GM19372 (cell line): ENCODE results near the gene CHRDL1.
"Not testable (repeated sequence)": the region's sequence is repeated elsewhere in the genome, so short reads cannot be mapped to it uniquely, and the experiment has no call there.

Source experiments
- ATAC-seq: cut with Tn5 transposase; IDR thresholded peaks from one replicate; pipeline ENCODE4 v1.9.1; 2021; ENCODE audit warnings: mild to moderate bottlenecking, low read depth, moderate library complexity; ENCODE audit not compliant: unreplicated experiment

Gene CHRDL1, protein sequence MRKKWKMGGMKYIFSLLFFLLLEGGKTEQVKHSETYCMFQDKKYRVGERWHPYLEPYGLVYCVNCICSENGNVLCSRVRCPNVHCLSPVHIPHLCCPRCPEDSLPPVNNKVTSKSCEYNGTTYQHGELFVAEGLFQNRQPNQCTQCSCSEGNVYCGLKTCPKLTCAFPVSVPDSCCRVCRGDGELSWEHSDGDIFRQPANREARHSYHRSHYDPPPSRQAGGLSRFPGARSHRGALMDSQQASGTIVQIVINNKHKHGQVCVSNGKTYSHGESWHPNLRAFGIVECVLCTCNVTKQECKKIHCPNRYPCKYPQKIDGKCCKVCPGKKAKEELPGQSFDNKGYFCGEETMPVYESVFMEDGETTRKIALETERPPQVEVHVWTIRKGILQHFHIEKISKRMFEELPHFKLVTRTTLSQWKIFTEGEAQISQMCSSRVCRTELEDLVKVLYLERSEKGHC

GRCh38 chrX:110795645-110796406 is at the start of gene CHRDL1:
Gene CHRDL1 (minus strand): TSS chrX:110795817. CDS start chrX:110792181, 3,636 bp downstream.
- no peak for ATAC-seq

DNA sequence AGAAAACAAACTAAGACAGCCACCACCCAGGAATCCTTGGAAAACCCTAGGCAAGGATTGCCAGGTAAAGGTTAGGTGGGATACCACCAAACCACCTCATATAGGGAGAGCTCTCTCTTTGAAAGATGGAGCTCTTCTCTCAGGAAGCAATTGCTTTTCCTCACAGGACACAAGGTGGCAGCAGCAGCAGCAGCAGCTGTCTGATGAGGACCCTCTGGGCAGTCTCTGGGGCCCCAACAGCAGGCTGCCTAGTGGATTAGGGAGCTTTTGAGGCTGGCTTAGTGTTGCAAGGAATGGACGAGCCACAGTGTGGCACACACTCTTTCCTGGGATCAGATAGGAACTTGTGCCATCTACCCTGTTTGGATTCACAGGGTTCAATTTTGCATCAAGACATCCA is 41.4 kb upstream of the CHRDL1 start:
- ATAC-seq, result no peak

DNA sequence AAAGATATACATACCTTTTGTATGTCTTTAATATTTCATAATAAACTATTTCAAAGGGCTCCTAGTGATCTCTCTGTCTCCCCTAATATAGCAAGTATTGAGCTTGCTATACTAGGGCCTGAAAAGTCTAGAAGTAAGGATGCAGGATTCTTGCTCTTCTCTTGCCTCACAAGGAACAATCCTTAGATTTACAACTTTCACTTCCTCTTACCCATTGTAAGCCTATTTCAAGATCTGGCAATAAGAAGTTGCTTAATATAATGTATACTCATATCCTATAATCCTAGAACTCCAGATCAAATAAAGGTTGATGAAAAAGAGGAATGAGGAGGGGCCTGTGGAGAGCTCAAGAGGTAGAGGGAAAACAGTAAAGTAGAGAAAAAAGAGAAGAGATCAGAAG is 40.8 kb upstream of the CHRDL1 start:
- ATAC-seq, result no peak

- ATAC-seq, result no peak
Observed at GRCh38 chrX:110836001-110836400, 40.4 kb upstream of the CHRDL1 start.

DNA sequence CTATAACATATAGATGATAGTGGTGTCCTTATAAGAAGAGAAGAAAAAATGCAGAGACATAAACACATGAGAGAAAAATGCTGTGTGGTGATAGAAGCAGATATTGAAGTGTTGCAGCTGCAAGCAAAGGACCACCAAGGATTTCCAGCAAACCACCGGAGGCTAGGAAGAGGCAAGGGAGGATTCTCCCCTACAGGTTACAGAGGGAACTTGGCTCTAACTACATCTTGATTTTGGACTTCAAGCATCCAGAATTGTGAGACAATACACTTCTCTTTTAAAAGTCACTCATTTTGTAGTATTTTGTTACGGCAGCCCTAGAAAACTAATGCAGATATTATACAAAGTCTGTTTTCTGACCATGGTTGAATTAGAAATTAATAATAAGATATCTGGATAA is 30.4 kb upstream of the CHRDL1 start:
- ATAC-seq, result no peak

- ATAC-seq, result not testable (repeated sequence)
Observed at GRCh38 chrX:110816543-110816942, 20.9 kb upstream of the CHRDL1 start.

DNA sequence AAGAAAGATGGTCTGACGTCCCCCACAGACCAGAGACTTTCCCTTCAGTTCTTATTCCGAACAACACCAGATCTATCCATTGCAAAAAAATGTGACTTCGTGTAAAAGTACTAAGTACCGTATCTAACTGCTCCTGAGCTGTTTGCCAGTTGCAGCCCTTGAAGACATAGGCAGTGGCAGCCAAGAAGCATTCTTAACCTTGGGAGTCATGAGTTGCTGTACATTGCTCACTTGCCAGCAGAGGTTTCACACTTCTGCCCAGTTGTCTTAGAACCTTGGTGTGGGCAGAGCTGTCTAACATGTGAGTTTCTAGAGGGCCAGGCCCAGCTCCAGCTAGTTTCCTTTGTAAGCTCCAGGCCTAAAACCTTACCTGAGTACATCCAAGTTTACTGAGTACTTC is 10.5 kb upstream of the CHRDL1 start:
- ATAC-seq, result no peak

- ATAC-seq, result no peak
Observed at GRCh38 chrX:110805303-110805702, 9.7 kb upstream of the CHRDL1 start.

DNA sequence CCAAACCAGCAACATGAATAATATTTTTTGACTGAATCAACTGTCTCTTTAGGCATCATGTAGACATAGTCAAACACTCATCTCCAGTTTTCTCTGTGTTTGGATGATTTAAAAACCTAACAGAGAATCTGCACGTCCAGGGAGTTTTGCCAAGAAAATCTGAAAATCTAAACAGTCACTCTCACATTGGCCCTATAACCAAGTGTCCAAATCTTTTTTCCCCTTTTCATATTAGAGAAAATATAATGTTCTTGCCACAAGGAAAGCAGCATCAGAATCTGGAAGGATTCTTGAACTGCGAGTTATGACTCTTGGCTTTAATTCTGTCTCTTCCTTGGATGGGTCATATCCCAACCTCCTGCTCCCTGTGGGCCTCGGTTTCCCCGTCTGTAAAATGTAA is 8.8 kb upstream of the CHRDL1 start:
- ATAC-seq, result no peak

DNA sequence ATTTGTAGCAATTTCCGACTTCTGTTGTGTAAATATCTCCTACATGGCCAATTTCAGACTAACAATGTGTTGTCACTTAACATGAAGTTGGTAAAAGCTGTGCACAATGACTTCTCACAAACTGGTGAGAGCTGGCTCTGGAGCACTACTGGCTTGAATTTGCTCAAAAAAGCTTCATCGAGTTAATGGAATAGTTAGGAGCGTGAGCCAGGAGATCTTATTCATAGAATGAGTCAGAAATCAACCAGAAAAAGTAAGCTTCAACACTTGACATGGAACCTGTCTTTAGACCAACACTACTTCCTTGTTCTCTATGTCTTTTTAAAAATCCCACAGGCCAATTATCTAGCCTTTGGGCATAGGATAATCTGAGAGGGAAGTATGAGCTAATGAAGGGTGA is 7.9 kb upstream of the CHRDL1 start:
- no peak for ATAC-seq

DNA sequence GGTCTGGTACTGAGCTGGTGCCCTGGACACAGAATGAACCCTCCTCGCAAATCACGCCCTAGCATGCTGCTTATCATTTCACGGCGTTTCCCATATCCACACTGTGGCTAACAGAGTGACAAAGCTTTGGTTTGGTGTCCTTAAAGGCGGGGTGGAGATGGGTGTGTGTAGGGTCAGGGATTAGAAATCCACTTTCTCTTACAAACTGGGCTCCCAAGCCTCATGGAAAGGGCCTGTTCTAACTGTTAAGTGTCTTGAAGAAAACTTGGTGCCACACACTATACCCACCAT is 735 bp upstream of the CHRDL1 start:
- ATAC-seq, result no peak

DNA sequence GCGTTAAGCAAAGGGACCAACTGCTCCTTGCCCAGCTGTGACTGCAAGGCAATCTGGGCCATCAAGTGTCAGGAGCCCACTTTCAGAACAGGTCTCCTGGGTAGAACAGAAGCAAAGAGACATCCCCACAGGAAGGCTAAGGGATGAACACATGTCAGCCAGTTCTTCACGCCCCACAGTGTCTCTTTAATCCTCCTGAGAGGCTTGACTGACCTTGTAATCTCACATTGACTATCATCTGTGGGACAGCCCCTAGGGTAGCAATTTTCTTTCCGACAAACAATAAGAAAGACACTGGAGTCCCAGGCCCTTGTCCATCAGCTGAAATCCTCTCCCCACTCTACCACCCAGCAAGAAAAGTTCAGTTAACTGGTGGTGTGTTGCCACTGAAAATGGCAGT is 1.0 kb downstream of the CHRDL1 start:
- ATAC-seq, result no peak

GRCh38 chrX:110791071-110791470 is 4.5 kb downstream of the CHRDL1 start:
- ATAC-seq, result no peak

DNA sequence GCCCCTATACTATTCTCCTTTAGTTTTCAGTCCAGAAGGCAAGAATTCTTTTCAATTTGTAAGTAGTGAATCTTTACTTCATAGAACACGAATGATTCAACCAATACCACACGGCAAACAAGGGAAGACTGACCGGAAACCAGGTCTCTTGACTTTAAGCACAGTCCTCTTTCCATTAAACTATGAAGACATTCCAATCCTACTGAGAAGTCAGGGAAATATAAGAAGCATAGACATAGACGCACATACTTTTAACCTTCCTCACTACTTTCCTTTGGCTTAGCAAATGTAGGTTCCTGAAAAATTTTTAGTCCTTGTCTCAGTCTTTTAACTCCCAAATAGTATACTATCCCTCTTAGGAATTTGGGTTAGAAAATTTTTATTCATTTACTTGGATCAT is 9.1 kb downstream of the CHRDL1 start:
- no peak for ATAC-seq

GRCh38 chrX:110759785-110760184 is 35.8 kb downstream of the CHRDL1 start:
- ATAC-seq, result no peak

DNA sequence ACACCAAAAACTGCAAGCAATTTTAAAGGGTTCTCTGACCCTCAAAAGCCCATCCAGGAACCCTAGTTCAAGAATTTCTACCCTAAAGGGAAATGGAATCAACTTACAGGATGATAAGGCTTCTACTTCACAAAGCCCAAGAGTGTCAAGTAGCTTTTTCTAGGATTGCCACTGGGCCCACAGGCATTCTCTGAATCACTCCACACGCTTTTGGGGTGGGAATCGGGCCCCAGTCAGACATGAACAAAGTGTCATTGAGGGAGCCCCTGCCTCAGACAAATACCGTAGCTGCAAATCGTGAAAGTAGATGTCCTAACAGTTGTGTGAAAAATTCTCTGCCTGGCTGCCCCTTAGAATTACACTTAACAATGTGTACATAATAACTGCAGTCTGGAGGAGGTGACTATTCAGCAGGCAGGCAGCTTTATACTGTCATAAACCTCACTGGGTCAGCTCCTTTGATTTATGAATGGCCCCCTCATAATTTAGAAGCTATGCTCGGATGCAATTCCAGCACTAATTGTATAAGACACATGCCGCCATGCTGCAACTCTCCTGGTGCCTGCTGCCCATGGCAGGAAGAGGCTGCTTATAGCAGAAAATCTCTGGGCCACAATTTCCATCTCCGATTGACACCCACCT is 36.7 kb downstream of the CHRDL1 start:
- ATAC-seq, result no peak

GRCh38 chrX:110755611-110756010 is 40.0 kb downstream of the CHRDL1 start:
- no peak for ATAC-seq

DNA sequence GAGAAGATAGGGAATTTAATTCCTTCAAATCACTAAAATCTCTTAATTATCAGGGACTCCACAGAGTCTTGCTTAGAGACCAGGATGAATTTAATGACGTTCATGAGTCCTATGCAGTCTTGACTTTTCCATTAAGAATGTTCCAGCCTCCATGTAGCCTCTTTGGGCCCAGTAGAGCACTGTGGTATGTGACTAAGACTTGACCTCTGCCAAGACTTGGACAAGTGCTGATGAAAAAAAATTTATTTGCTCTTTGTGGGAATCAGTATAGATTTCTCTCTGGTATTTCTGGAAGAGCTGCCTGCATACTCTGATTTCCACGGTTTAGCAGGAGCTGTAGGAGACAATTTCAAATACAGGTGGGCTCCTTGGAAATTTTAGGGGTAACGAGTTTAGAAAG is 40.6 kb downstream of the CHRDL1 start:
- no peak for ATAC-seq

- ATAC-seq, result no peak
Observed at GRCh38 chrX:110750526-110751189, 45.0 kb downstream of the CHRDL1 start.

- ATAC-seq, result no peak
Observed at GRCh38 chrX:110748256-110748806, 47.3 kb downstream of the CHRDL1 start.

GRCh38 chrX:110746014-110746413 is 49.6 kb downstream of the CHRDL1 start:
- ATAC-seq, result no peak
